GM19452 (cell line): ENCODE measurements around the gene MMD.
A peak's percentile ranks its signal among the peaks of the same experiment; 100 is the strongest.
"Not testable (repeated sequence)": the region's sequence is repeated elsewhere in the genome, so short reads cannot be mapped to it uniquely, and the experiment has no call there.

Source experiments
- ATAC-seq: cut with Tn5 transposase; IDR thresholded peaks from one replicate; pipeline ENCODE4 v1.9.1; 2021; ENCODE audit not compliant: unreplicated experiment

Gene MMD

GRCh38 chr17:55423535-55423934, 1.9 kb upstream of the MMD start:
- ATAC-seq, result no peak

DNA sequence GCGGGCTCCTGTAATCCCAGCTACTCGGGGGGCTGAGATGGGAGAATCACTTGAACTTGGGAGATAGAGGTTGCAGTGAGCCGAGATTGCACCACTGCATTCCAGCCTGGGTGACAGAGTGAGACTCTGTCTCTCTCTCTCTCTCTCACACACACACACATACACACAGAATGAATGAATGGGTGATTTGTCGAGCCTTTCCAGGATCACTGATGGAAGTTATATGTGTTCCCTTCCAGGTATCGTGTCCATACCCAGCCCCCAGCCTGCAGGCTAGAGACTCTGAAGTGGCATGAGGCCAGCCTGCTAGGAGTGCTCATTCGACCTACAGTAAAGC, 1.2 kb upstream of the MMD start:
- ATAC-seq, result not testable (repeated sequence)

GRCh38 chr17:55420776-55421178, 858 bp downstream of the MMD start:
- no peak for ATAC-seq

GRCh38 chr17:55420067-55420775, 1.4 kb downstream of the MMD start:
- ATAC-seq, result peak; percentile 28

- no peak for ATAC-seq
Measured at GRCh38 chr17:55418369-55419268, 3.0 kb downstream of the MMD start.

GRCh38 chr17:55417411-55418268, 4.0 kb downstream of the MMD start:
- ATAC-seq, result no peak

DNA sequence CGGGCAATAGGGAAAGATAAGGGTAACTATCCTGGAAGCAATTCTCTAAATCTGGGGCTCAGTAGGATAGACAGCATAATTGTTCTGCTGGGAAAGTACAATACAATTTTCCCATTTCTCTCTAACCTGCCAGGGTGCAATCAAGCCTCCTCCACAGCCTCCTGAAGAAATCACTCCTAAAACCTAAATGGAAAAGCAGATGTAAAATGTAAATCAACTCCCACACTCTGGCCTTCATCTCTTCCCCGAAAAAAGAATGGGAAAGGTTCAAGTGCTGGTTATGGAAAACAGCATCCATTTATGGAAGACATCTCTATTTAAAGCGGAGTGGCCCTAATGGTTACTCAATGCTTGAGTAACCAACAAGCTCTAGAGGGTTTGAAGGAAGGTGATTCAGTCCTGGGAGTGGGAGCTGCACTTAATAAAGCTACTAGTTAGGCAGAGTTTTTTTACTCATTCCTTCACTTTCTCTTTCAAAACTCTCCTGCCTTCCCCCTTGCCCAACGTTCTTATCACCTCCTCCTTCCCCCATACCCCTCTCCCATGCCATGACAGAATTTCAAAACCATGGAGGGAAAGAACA, 5.1 kb downstream of the MMD start:
- no peak for ATAC-seq

GRCh38 chr17:55416000-55416399, 5.6 kb downstream of the MMD start:
- no peak for ATAC-seq

- no peak for ATAC-seq
Measured at GRCh38 chr17:55414983-55415382, 6.7 kb downstream of the MMD start.

GRCh38 chr17:55413825-55414489, 7.7 kb downstream of the MMD start:
- ATAC-seq, result no peak

DNA sequence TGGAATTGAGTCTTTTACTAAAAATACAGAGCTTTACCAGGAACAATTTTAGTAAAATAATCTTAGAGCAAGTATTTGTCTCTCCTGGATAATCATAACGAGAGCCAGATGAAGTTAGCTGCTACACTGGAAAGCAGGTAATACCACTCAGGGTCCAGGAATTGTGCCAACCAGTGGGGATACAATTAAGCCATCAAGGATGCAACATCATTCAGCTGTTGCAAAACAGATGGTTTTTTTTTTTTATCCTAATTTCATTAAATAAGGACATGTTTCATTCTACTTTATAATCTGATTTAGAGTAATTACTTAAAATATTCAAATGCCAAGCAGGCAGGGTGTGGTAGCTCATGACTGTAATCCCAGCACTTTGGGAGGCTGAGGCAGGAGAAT, 10.2 kb downstream of the MMD start:
- no peak for ATAC-seq

GRCh38 chr17:55410722-55411462, 10.7 kb downstream of the MMD start:
- ATAC-seq, result no peak

GRCh38 chr17:55409030-55409800, 12.4 kb downstream of the MMD start:
- ATAC-seq, result no peak

DNA sequence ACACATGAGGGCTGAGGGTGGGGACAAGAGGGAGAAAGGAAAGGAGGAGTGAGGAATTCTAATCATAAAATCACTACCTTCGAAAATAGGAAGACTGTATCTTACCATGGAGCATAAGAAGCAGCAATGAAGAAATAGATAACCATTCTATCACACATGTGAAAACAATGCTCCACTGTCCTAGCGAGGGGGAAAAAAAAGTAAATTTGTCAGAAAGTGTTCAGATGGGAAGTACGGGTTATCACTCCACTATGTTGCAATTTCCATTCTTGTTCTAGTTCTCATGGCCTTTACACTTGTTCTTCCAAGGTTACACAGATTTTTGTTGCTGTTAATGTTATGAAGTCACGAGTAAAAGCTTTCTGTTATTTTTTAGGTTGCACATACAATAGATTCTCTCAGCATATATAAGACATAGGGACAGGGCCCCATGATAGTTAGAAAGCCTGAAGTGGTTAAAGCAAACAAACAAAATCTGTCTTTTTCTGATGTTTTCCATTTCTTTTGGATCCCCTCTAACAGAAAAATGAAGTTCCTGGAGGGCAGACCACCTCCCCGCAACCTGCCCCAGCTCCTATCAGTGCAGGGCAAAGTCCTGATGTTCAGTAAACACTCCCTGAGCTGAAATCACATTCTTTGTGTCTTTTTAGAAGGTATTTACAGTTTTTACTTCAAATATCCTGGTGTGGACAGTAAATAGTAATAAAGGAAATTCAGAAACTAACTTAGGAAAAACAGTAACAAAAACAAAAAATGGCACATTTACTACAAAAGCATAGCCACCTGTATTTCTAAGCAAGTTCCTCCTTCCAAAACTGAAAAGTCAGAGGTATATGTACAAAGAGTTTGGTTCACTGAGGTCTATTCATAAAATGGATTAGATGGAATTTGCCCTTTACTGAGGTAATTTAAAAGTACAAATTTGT, 13.7 kb downstream of the MMD start:
- ATAC-seq, result no peak

GRCh38 chr17:55405600-55405999, 16.0 kb downstream of the MMD start:
- no peak for ATAC-seq

GRCh38 chr17:55404197-55404596, 17.4 kb downstream of the MMD start:
- ATAC-seq, result not testable (repeated sequence)

DNA sequence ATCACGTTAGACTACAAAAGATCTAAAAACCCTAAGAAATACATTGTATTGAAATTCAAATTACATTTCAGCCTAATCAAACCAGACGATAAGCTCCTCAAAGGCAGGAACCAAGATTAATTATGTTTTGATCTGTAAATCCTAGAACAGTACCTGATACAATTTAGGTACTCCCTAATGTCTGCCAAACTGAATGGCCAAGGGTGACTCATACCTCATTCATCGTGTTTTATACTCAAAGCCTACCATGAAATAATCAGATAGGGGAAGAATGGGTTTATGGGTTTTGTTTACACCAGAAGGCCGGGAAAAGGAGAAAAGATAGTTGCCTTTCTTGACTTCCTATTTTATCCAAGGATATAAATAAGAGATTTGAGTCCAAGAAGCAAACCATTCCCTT, 19.3 kb downstream of the MMD start:
- no peak for ATAC-seq

DNA sequence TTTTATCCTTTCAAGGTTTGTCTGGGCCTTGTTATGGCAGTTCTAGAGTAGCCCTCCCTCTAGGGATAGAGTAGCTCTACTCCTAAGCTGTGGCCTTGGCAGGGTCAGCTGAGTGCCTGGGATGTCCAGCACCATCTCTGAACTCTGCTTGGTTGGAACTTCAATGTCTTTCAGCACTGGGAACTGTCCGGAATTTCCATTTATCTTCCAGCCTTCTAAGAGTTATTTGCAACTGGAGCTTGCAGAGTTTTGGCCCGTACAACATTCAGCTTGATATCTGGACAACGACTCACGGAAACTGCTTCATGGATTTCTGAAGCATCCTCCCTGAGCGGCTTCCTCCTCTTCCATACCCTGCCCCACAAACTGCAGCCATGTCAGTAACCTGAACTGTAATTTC, 22.9 kb downstream of the MMD start:
- no peak for ATAC-seq
